HepG2 (cell line): ENCODE results near the gene NDUFA5. TPM values are rescaled to one million over a fixed set of nuclear protein-coding genes. Genes with fewer than 3 reads are reported as not detected.
A peak's percentile ranks its signal among the peaks of the same experiment; 100 is the strongest.

Source experiments
- ATF1 ChIP-seq: IDR thresholded peaks from 2 replicates; pipeline ENCODE4 v1.6.1; 2016; ENCODE audit warnings: mild to moderate bottlenecking, control low read depth
- CAMTA2 ChIP-seq: sonication (generic); formaldehyde crosslinking; IDR thresholded peaks from 2 replicates; pipeline ENCODE4 v1.4.0; 2020; ENCODE audit warnings: mild to moderate bottlenecking, missing genetic modification reagents, borderline replicate concordance
- CBX1 ChIP-seq: IDR thresholded peaks from one replicate; pipeline ENCODE4 v1.6.1; 2016; ENCODE audit warnings: antibody characterized with exemption, low read depth
- CCAR2 ChIP-seq: fragments of 200-400 bp; formaldehyde crosslinking; optimal IDR thresholded peaks from 2 replicates; pipeline ENCODE3; 2018; ENCODE audit warnings: low read depth, mild to moderate bottlenecking, low read length, moderate library complexity
- DMAP1 ChIP-seq: IDR thresholded peaks from 2 replicates; pipeline ENCODE4 v1.6.1; 2016
- ELF3 ChIP-seq: IDR thresholded peaks from 2 replicates; pipeline ENCODE4 v1.6.1; 2016; ENCODE audit warnings: missing genetic modification reagents, missing compliant biosample characterization
- FOXC1 ChIP-seq: sonication (generic); formaldehyde crosslinking; IDR thresholded peaks from 2 replicates; pipeline ENCODE4 v1.8.0; 2022; ENCODE audit warnings: mild to moderate bottlenecking, missing genetic modification reagents, borderline replicate concordance
- HNRNPH1 ChIP-seq: fragments of 200-400 bp; formaldehyde crosslinking; optimal IDR thresholded peaks from 2 replicates; pipeline ENCODE3; 2017; ENCODE audit warnings: mild to moderate bottlenecking, low read depth, low read length
- KAT7 ChIP-seq: IDR thresholded peaks from 2 replicates; pipeline ENCODE4 v1.6.1; 2018; ENCODE audit warnings: borderline replicate concordance, missing compliant biosample characterization
- KAT8 ChIP-seq: IDR thresholded peaks from 2 replicates; pipeline ENCODE4 v1.6.1; 2016; ENCODE audit warnings: missing genetic modification reagents, missing compliant biosample characterization
- KDM6A ChIP-seq: IDR thresholded peaks from 2 replicates; pipeline ENCODE4 v1.6.1; 2016; ENCODE audit warnings: low read depth
- MBD4 ChIP-seq: IDR thresholded peaks from 2 replicates; pipeline ENCODE4 v1.6.1; 2012; ENCODE audit warnings: low read length, inconsistent platforms, borderline replicate concordance
- MIXL1 ChIP-seq: IDR thresholded peaks from 2 replicates; pipeline ENCODE4 v1.6.1; 2016
- NPAS2 ChIP-seq: sonication (generic); formaldehyde crosslinking; IDR thresholded peaks from 2 replicates; pipeline ENCODE4 v1.8.0; 2022; ENCODE audit warnings: mild to moderate bottlenecking, missing genetic modification reagents, borderline replicate concordance
- SIX1 ChIP-seq: sonication (generic); formaldehyde crosslinking; IDR thresholded peaks from 2 replicates; pipeline ENCODE4 v1.4.0; 2020; ENCODE audit warnings: missing genetic modification reagents, borderline replicate concordance
- SMC3 ChIP-seq: IDR thresholded peaks from 2 replicates; pipeline ENCODE4 v1.6.1; 2011; ENCODE audit warnings: low read length, improper control_type of control experiment
- SMYD3 ChIP-seq: sonication (generic); formaldehyde crosslinking; IDR thresholded peaks from 2 replicates; pipeline ENCODE4 v1.8.1; 2023; ENCODE audit warnings: mild to moderate bottlenecking, missing genetic modification reagents
- TAF1 ChIP-seq: sonication (generic); formaldehyde crosslinking; IDR thresholded peaks from 2 replicates; pipeline ENCODE4 v1.4.0; 2020; ENCODE audit warnings: missing genetic modification reagents
- TP53 ChIP-seq: sonication (generic); formaldehyde crosslinking; conservative IDR thresholded peaks from 2 replicates; pipeline ENCODE4 v1.4.0; 2020; ENCODE audit warnings: missing genetic modification reagents
- ZBTB7B ChIP-seq: sonication (generic); formaldehyde crosslinking; IDR thresholded peaks from 2 replicates; pipeline ENCODE4 v1.4.0; 2020; ENCODE audit warnings: missing genetic modification reagents
- ZC3H4 ChIP-seq: sonication (generic); formaldehyde crosslinking; IDR thresholded peaks from 2 replicates; pipeline ENCODE4 v1.4.0; 2020; ENCODE audit warnings: missing genetic modification reagents, borderline replicate concordance
- ZFP41 ChIP-seq: sonication (generic); formaldehyde crosslinking; IDR thresholded peaks from 2 replicates; pipeline ENCODE4 v1.4.0; 2020; ENCODE audit warnings: mild to moderate bottlenecking, missing genetic modification reagents, borderline replicate concordance
- ZNF230 ChIP-seq: sonication (generic); formaldehyde crosslinking; IDR thresholded peaks from 2 replicates; pipeline ENCODE4 v1.4.0; 2020; ENCODE audit warnings: mild to moderate bottlenecking, missing genetic modification reagents
- ZNF333 ChIP-seq: sonication (generic); formaldehyde crosslinking; IDR thresholded peaks from 2 replicates; pipeline ENCODE4 v1.4.0; 2020; ENCODE audit warnings: mild to moderate bottlenecking, missing genetic modification reagents, borderline replicate concordance
- ZNF460 ChIP-seq: sonication (generic); formaldehyde crosslinking; IDR thresholded peaks from 2 replicates; pipeline ENCODE4 v1.5.1; 2020; ENCODE audit warnings: missing genetic modification reagents, mild to moderate bottlenecking, borderline replicate concordance
- ZNF543 ChIP-seq: sonication (generic); formaldehyde crosslinking; IDR thresholded peaks from 2 replicates; pipeline ENCODE4 v1.4.0; 2020; ENCODE audit warnings: mild to moderate bottlenecking, missing genetic modification reagents
- ZNF562 ChIP-seq: sonication (generic); formaldehyde crosslinking; IDR thresholded peaks from 2 replicates; pipeline ENCODE4 v1.8.0; 2022; ENCODE audit warnings: missing genetic modification reagents, borderline replicate concordance
- polyA plus RNA-seq, 8 experiments: library from polyadenylated mRNA; depleted of rRNA in 3 of 8; stranded (reverse) in 7 of 8; unstranded in 1 of 8; fragments of >200 nt; fragmentation: Illumina TruSeq in 4 of 8; extraction: Trizol in 4 of 8; gene quantifications; 2 replicates each; pipeline versions ENCODE4 v1.2.1 to v1.2.3, GENCODE V29; 2011 to 2016; ENCODE audit warnings: low read depth in 4 of 8, missing spikeins in 1 of 8, mixed read lengths in 1 of 8; ENCODE audit not compliant: insufficient read depth in 1 of 8
- total RNA-seq, 5 experiments: library from RNA; depleted of rRNA; stranded (reverse); fragments of >200 nt; fragmentation: Illumina TruSeq; extraction: Trizol; gene quantifications; 2 replicates each; pipeline ENCODE4 v1.2.3, GENCODE V29; 2016; ENCODE audit warnings: low read depth in 1 of 5
- TF ChIP-seq, protein P1 (sequence below): sonication (generic); formaldehyde crosslinking; IDR thresholded peaks from 2 replicates; pipeline ENCODE4 v1.4.0; 2020; ENCODE audit warnings: missing genetic modification reagents, borderline replicate concordance
- TF ChIP-seq, protein P2 (sequence below): sonication (generic); formaldehyde crosslinking; IDR thresholded peaks from 2 replicates; pipeline ENCODE4 v1.4.0; 2020; ENCODE audit warnings: missing genetic modification reagents

Gene NDUFA5
- total and polyA plus RNA-seq, 2 of the 13 experiments (the other 11 are each of a cell fraction or from before 2014, with no cell fraction given): 16.9 to 55.9 TPM

DNA sequence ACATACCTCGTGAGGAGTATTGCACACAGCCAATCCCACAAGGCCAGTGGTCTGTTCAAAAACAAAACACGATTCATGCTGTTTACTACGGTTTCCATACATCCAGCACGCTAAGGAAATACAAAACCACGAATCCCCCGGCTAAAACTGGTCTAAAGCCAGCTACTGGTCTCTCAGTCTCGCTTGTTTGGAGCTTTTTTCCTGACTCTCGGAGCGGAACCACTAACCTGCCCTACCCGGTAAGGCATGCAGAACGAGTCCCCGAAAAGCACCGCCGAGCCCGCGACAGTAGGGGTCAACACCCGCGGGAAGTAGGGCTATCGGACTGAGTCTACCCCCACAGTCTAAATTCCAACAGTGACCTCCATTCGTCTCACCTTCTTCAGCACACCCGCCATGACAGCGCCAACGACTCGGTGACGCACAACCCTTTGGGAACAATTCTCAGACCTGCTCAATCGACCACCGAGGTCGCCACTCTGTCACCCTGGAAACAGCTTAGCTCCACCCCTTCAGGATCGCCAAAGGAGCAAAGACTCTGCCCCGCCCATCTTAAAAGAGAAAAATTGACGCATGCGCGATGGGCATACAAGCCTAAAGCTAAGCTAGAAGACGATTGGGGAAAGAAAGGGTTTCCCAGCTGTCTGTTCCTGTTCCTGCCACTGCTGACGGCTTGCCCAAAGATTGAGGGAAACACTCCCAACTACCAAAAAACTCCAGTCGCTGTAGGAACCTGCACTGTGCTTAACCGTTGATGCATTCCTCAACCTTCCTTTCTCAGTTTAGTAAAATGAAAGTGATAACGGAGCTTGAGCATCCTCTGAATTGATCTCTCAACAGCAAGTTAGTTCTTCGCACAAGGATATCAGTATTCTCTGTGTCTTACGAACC is at the start of gene NDUFA5 (continued):
- TF ChIP-seq SMYD3 (CRISPR knock-in tag) (peak; percentile 88; the same call in 1 of the 2 replicates), ZNF333 (CRISPR knock-in tag) (no peak), ATF1 (CRISPR knock-in tag) (peak; percentile 91), ZFP41 (CRISPR knock-in tag) (no peak), SMC3 (no peak), KAT8 (CRISPR knock-in tag) (peak; percentile 87), DMAP1 (CRISPR knock-in tag) (peak; percentile 75), ZC3H4 (CRISPR knock-in tag) (no peak), TAF1 (CRISPR knock-in tag) (peak; percentile 83), MBD4 (no peak), ZNF562 (no peak), FOXC1 (CRISPR knock-in tag) (no peak; the same call in 1 of the 2 replicates), CCAR2 (no peak), MIXL1 (CRISPR knock-in tag) (no peak; the same call in 1 of the 2 replicates), KAT7 (CRISPR knock-in tag) (peak; percentile 43; the same call in 1 of the 2 replicates), ELF3 (CRISPR knock-in tag) (peak; percentile 9; the same call in 1 of the 2 replicates), NPAS2 (CRISPR knock-in tag) (no peak), ZNF230 (no peak; the same call in 1 of the 2 replicates), HNRNPH1 (no peak), ZNF460 (CRISPR knock-in tag) (no peak), CBX1 (no peak), TP53 (CRISPR knock-in tag) (no peak), SIX1 (CRISPR knock-in tag) (no peak), ZNF543 (CRISPR knock-in tag) (no peak), ZBTB7B (CRISPR knock-in tag) (no peak), CAMTA2 (CRISPR knock-in tag) (no peak), KDM6A (no peak)
- TF ChIP-seq, protein P1, sequence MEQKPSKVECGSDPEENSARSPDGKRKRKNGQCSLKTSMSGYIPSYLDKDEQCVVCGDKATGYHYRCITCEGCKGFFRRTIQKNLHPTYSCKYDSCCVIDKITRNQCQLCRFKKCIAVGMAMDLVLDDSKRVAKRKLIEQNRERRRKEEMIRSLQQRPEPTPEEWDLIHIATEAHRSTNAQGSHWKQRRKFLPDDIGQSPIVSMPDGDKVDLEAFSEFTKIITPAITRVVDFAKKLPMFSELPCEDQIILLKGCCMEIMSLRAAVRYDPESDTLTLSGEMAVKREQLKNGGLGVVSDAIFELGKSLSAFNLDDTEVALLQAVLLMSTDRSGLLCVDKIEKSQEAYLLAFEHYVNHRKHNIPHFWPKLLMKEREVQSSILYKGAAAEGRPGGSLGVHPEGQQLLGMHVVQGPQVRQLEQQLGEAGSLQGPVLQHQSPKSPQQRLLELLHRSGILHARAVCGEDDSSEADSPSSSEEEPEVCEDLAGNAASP (CRISPR knock-in tag): no peak
- TF ChIP-seq, protein P2, sequence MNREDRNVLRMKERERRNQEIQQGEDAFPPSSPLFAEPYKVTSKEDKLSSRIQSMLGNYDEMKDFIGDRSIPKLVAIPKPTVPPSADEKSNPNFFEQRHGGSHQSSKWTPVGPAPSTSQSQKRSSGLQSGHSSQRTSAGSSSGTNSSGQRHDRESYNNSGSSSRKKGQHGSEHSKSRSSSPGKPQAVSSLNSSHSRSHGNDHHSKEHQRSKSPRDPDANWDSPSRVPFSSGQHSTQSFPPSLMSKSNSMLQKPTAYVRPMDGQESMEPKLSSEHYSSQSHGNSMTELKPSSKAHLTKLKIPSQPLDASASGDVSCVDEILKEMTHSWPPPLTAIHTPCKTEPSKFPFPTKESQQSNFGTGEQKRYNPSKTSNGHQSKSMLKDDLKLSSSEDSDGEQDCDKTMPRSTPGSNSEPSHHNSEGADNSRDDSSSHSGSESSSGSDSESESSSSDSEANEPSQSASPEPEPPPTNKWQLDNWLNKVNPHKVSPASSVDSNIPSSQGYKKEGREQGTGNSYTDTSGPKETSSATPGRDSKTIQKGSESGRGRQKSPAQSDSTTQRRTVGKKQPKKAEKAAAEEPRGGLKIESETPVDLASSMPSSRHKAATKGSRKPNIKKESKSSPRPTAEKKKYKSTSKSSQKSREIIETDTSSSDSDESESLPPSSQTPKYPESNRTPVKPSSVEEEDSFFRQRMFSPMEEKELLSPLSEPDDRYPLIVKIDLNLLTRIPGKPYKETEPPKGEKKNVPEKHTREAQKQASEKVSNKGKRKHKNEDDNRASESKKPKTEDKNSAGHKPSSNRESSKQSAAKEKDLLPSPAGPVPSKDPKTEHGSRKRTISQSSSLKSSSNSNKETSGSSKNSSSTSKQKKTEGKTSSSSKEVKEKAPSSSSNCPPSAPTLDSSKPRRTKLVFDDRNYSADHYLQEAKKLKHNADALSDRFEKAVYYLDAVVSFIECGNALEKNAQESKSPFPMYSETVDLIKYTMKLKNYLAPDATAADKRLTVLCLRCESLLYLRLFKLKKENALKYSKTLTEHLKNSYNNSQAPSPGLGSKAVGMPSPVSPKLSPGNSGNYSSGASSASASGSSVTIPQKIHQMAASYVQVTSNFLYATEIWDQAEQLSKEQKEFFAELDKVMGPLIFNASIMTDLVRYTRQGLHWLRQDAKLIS: no peak
